Measurements from ENCODE around the gene QSOX2. TPM values are rescaled to one million over a fixed set of nuclear protein-coding genes. Genes with fewer than 3 reads are reported as not detected.

Gene QSOX2
- total and polyA plus RNA-seq, 2 experiments from 2014 or later: 9.2 to 29.2 TPM

GRCh38 chr9:136258299-136258625 lies 12.7 kb upstream of the QSOX2 start (continued):
- TF ChIP-seq, protein P1, sequence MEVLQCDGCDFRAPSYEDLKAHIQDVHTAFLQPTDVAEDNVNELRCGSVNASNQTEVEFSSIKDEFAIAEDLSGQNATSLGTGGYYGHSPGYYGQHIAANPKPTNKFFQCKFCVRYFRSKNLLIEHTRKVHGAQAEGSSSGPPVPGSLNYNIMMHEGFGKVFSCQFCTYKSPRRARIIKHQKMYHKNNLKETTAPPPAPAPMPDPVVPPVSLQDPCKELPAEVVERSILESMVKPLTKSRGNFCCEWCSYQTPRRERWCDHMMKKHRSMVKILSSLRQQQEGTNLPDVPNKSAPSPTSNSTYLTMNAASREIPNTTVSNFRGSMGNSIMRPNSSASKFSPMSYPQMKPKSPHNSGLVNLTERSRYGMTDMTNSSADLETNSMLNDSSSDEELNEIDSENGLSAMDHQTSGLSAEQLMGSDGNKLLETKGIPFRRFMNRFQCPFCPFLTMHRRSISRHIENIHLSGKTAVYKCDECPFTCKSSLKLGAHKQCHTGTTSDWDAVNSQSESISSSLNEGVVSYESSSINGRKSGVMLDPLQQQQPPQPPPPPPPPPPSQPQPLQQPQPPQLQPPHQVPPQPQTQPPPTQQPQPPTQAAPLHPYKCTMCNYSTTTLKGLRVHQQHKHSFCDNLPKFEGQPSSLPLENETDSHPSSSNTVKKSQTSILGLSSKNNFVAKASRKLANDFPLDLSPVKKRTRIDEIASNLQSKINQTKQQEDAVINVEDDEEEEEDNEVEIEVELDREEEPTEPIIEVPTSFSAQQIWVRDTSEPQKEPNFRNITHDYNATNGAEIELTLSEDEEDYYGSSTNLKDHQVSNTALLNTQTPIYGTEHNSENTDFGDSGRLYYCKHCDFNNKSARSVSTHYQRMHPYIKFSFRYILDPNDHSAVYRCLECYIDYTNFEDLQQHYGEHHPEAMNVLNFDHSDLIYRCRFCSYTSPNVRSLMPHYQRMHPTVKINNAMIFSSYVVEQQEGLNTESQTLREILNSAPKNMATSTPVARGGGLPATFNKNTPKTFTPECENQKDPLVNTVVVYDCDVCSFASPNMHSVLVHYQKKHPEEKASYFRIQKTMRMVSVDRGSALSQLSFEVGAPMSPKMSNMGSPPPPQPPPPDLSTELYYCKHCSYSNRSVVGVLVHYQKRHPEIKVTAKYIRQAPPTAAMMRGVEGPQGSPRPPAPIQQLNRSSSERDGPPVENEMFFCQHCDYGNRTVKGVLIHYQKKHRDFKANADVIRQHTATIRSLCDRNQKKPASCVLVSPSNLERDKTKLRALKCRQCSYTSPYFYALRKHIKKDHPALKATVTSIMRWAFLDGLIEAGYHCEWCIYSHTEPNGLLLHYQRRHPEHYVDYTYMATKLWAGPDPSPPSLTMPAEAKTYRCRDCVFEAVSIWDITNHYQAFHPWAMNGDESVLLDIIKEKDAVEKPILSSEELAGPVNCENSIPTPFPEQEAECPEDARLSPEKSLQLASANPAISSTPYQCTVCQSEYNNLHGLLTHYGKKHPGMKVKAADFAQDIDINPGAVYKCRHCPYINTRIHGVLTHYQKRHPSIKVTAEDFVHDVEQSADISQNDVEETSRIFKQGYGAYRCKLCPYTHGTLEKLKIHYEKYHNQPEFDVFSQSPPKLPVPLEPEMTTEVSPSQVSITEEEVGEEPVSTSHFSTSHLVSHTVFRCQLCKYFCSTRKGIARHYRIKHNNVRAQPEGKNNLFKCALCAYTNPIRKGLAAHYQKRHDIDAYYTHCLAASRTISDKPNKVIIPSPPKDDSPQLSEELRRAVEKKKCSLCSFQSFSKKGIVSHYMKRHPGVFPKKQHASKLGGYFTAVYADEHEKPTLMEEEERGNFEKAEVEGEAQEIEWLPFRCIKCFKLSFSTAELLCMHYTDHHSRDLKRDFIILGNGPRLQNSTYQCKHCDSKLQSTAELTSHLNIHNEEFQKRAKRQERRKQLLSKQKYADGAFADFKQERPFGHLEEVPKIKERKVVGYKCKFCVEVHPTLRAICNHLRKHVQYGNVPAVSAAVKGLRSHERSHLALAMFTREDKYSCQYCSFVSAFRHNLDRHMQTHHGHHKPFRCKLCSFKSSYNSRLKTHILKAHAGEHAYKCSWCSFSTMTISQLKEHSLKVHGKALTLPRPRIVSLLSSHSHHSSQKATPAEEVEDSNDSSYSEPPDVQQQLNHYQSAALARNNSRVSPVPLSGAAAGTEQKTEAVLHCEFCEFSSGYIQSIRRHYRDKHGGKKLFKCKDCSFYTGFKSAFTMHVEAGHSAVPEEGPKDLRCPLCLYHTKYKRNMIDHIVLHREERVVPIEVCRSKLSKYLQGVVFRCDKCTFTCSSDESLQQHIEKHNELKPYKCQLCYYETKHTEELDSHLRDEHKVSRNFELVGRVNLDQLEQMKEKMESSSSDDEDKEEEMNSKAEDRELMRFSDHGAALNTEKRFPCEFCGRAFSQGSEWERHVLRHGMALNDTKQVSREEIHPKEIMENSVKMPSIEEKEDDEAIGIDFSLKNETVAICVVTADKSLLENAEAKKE (CRISPR knock-in tag; IDR thresholded peaks at IDR 0.05): no peak
- TF ChIP-seq, protein P2, sequence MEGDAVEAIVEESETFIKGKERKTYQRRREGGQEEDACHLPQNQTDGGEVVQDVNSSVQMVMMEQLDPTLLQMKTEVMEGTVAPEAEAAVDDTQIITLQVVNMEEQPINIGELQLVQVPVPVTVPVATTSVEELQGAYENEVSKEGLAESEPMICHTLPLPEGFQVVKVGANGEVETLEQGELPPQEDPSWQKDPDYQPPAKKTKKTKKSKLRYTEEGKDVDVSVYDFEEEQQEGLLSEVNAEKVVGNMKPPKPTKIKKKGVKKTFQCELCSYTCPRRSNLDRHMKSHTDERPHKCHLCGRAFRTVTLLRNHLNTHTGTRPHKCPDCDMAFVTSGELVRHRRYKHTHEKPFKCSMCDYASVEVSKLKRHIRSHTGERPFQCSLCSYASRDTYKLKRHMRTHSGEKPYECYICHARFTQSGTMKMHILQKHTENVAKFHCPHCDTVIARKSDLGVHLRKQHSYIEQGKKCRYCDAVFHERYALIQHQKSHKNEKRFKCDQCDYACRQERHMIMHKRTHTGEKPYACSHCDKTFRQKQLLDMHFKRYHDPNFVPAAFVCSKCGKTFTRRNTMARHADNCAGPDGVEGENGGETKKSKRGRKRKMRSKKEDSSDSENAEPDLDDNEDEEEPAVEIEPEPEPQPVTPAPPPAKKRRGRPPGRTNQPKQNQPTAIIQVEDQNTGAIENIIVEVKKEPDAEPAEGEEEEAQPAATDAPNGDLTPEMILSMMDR (conservative IDR thresholded peaks at IDR 0.05; ENCODE audit: low read depth in 2 of 2): no peak
- TF ChIP-seq POLR2AphosphoS5 (IDR thresholded peaks at IDR 0.05; ENCODE audit: low read depth) (no peak), EZH2 (IDR thresholded peaks at IDR 0.05; ENCODE audit: low read depth, unreplicated experiment) (no peak), EZH2phosphoT487 (IDR thresholded peaks at IDR 0.05; ENCODE audit: unreplicated experiment) (no peak), STAT1 (IDR thresholded peaks at IDR 0.05; ENCODE audit: unreplicated experiment) (no peak), ZNF331 (CRISPR knock-in tag; IDR thresholded peaks at IDR 0.05; ENCODE audit: low read depth) (no peak), NANOG (IDR thresholded peaks at IDR 0.05; ENCODE audit: borderline replicate concordance) (no peak)
